ENCODE results near the gene PHF24. TPM values are rescaled to one million over a fixed set of nuclear protein-coding genes. Genes with fewer than 3 reads are reported as not detected.

Gene PHF24
- total and polyA plus RNA-seq, 2 of the 13 experiments (the other 11 are each of a cell fraction or from before 2014, with no cell fraction given), result 0.05 TPM; not detected in 1

DNA sequence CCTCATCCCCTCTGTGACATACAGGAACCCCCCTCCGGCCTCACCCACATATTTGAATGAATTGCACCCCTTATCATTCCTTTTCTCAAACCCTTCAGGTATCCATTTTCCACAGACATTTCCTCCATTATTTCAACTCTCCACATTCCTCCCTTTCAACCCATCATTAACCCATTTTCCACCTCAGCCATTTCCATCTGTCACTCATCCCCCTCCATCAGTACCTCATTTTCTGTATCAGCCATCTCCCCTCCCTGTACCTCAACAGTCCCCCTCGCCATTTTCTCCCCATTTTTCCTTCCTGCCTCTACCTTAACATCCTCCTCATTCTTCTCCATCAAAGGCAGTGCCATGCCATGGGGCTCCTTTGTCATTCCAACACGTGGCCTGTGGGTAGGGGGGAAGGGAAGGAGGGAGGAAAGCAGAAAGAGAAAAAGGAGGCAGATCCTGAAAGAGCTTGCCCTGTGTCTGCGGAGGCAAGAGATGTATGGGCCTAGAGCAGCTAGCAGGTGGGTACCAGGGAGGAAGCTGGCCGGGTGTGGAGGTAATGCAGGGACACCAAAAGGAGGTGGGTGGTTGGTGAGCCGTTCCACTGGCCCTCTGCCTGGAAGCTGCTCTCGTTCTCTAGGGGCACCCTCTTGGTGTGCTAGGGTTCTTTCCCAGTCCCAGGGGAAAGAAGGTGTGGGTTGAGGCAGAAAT lies 33.0 kb downstream of the PHF24 start (continued):
- TF ChIP-seq ASH2L (IDR thresholded peaks at IDR 0.05; ENCODE audit: insufficient read length, low read depth, low read length), result no peak

DNA sequence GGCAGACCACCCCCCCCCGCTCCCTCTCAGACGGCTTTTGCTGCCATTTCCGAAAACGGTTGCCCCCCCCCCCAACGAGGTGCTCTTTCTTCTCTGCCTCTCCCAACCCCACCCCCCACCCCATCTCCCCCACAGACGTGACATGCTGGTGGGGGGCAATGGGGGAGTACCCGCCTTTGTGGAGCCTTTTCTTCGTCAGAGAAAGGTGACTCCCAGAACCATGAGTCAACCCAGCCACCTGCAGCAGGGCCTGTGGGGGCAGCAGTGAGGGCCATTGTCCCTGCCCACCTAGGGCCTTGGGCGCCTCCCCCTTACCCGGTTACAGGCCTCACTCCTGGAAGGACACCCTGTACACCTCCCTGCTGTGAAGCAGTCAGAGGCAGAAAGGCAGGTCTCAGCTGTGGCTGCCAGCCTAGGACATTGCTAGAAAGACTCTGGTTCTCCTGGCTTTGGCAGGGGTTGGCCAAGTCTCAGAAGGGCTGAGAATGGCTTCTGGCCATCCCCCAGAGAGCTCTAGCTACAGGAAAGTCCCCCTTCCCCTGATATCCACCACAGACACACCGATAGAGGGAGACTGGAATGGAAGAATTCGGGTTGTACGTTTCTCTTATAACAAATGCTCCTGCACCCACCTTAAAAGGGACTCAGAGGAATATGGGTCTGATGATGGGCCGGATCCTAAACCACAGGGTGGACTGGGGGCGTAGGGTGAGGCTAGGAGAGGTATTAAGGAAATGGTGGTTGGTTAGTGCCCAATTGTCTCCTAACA lies 33.7 kb downstream of the PHF24 start:
- no peak overlapping the region for H3K9ac ChIP-seq (ENCODE audit: insufficient read depth, low read depth, low read length)
- H4K20me1 ChIP-seq (ENCODE audit: insufficient read depth, low read length), result no peaks in the 10 kb centered on the region
- intact Hi-C loops (cut with micrococcal nuclease; ENCODE audit: unreplicated experiment) (no loop called here), in situ Hi-C loops (cut with HindIII; ENCODE audit: extremely low pct_ligation_motif_present, low pct_unique_long_range_greater_than_20kb) (no loop called here)
- peak; percentile 34 for DNase-seq (ENCODE audit: low spot score)
- no peaks in the 10 kb centered on the region for H3K9me3 ChIP-seq (ENCODE audit: low read length)
- H3K36me3 ChIP-seq (replicated peaks in 1 of 2; ENCODE audit: control insufficient read depth in 1 of 2, insufficient read depth in 2 of 2, low read length in 2 of 2), result no peaks in the 10 kb centered on the region
- 56% methylated on average over 10 of the region's 15 CpGs for WGBS (ENCODE audit: low lambda C conversion rate)
- BruUV-seq (replicated peaks), result no TSS peak
- H3K4me2 ChIP-seq (ENCODE audit: low read depth, low read length), result no peak overlapping the region
- FAIRE-seq, result no peak
- no peaks in the 10 kb centered on the region for H3K79me2 ChIP-seq (ENCODE audit: insufficient read depth, low read length)
- peak; percentile 11; the same call in 2 of the 3 replicates for ATAC-seq
- CTCF ChIA-PET (ENCODE audit: low intra/inter-chr PET ratio, low total read pairs), result no interaction called here
- peaks cover 30% of the 10 kb centered on the region for H3K4me1 ChIP-seq (ENCODE audit: insufficient read depth, low read length)
- no peak overlapping the region for H3K4me3 ChIP-seq (replicated peaks in 1 of 3; ENCODE audit: insufficient read depth in 1 of 3, low read depth in 2 of 3, low read length in 3 of 3)
- H3K27ac ChIP-seq (ENCODE audit: extremely low read length, insufficient read depth, low read length), result no peak overlapping the region
- no peaks in the 10 kb centered on the region; a peak in 2 of 5 replicates for H3K27me3 ChIP-seq (ENCODE audit: control insufficient read depth in 1 of 2, insufficient read depth in 2 of 2, low read length in 2 of 2)
- H2AFZ ChIP-seq (ENCODE audit: low read length), result no peak overlapping the region
- POLR2A ChIA-PET, result no interaction called here
- TF ChIP-seq ZNF264 (CRISPR knock-in tag; IDR thresholded peaks at IDR 0.05) (no peak), CEBPB (IDR thresholded peaks at IDR 0.05; ENCODE audit: borderline replicate concordance, low read depth, low read length) (no peak), ZNF337 (CRISPR knock-in tag; IDR thresholded peaks at IDR 0.05; ENCODE audit: borderline replicate concordance, low read depth) (no peak), ZNF629 (CRISPR knock-in tag; conservative IDR thresholded peaks at IDR 0.05) (no peak), CCAR2 (optimal IDR thresholded peaks at IDR 0.05; ENCODE audit: low read depth, low read length) (no peak), ZNF589 (CRISPR knock-in tag; conservative IDR thresholded peaks at IDR 0.05) (no peak), ZMYM3 (CRISPR knock-in tag; IDR thresholded peaks at IDR 0.05) (no peak), MAFF (IDR thresholded peaks at IDR 0.05; ENCODE audit: low read depth, low read length) (no peak), ZFP37 (CRISPR knock-in tag; IDR thresholded peaks at IDR 0.05; ENCODE audit: borderline replicate concordance) (no peak), SALL1 (CRISPR knock-in tag; IDR thresholded peaks at IDR 0.05) (no peak), FOXO1 (CRISPR knock-in tag; IDR thresholded peaks at IDR 0.05) (no peak), FOXK1 (CRISPR knock-in tag; IDR thresholded peaks at IDR 0.05; ENCODE audit: borderline replicate concordance, low read depth) (no peak), ZNF879 (CRISPR knock-in tag; IDR thresholded peaks at IDR 0.05) (no peak)
- TF ChIP-seq, protein P1, sequence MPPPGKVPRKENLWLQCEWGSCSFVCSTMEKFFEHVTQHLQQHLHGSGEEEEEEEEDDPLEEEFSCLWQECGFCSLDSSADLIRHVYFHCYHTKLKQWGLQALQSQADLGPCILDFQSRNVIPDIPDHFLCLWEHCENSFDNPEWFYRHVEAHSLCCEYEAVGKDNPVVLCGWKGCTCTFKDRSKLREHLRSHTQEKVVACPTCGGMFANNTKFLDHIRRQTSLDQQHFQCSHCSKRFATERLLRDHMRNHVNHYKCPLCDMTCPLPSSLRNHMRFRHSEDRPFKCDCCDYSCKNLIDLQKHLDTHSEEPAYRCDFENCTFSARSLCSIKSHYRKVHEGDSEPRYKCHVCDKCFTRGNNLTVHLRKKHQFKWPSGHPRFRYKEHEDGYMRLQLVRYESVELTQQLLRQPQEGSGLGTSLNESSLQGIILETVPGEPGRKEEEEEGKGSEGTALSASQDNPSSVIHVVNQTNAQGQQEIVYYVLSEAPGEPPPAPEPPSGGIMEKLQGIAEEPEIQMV (CRISPR knock-in tag; IDR thresholded peaks at IDR 0.05; ENCODE audit: low read depth), result no peak
- TF ChIP-seq, protein P2, sequence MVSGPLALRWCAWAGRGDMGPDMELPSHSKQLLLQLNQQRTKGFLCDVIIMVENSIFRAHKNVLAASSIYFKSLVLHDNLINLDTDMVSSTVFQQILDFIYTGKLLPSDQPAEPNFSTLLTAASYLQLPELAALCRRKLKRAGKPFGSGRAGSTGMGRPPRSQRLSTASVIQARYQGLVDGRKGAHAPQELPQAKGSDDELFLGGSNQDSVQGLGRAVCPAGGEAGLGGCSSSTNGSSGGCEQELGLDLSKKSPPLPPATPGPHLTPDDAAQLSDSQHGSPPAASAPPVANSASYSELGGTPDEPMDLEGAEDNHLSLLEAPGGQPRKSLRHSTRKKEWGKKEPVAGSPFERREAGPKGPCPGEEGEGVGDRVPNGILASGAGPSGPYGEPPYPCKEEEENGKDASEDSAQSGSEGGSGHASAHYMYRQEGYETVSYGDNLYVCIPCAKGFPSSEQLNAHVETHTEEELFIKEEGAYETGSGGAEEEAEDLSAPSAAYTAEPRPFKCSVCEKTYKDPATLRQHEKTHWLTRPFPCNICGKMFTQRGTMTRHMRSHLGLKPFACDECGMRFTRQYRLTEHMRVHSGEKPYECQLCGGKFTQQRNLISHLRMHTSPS (CRISPR knock-in tag; IDR thresholded peaks at IDR 0.05; ENCODE audit: low read depth), result no peak
- TF ChIP-seq, protein P3, sequence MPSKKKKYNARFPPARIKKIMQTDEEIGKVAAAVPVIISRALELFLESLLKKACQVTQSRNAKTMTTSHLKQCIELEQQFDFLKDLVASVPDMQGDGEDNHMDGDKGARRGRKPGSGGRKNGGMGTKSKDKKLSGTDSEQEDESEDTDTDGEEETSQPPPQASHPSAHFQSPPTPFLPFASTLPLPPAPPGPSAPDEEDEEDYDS (CRISPR knock-in tag; IDR thresholded peaks at IDR 0.05), result no peak
- TF ChIP-seq, protein P4, sequence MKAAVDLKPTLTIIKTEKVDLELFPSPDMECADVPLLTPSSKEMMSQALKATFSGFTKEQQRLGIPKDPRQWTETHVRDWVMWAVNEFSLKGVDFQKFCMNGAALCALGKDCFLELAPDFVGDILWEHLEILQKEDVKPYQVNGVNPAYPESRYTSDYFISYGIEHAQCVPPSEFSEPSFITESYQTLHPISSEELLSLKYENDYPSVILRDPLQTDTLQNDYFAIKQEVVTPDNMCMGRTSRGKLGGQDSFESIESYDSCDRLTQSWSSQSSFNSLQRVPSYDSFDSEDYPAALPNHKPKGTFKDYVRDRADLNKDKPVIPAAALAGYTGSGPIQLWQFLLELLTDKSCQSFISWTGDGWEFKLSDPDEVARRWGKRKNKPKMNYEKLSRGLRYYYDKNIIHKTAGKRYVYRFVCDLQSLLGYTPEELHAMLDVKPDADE (CRISPR knock-in tag; IDR thresholded peaks at IDR 0.05), result no peak
